H1 (cell line): ENCODE data around the gene PRRC2A. TPM values are rescaled to one million over a fixed set of nuclear protein-coding genes. Genes with fewer than 3 reads are reported as not detected.

ENCODE experiments used
- CTCF ChIA-PET: fragments of 300-600 bp; sonication (Branson Sonifier 250); formaldehyde crosslinking; loops from one replicate; lab custom pipeline; 2021; ENCODE audit not compliant: partially characterized antibody; lab: Charles Lee
- POLR2A ChIA-PET: fragments of 300-600 bp; sonication (Branson Sonifier 250); formaldehyde crosslinking; loops from one replicate; lab custom pipeline; 2021; ENCODE audit warnings: inconsistent platforms; ENCODE audit not compliant: partially characterized antibody; lab: Charles Lee
- DNase-seq, 2 experiments: peaks; one replicate each; pipeline versions ENCODE4 v3.0.0 to v3.0.0-alpha.2; 2010 to 2022; ENCODE audit warnings: low spot score in 2 of 2, low read depth in 1 of 2, mixed read lengths in 1 of 2
- FAIRE-seq: peaks from 2 replicates; lab custom pipeline; 2011; peaks lifted over from hg19 to GRCh38; lab: Jason Lieb, UNC
- H2AFZ ChIP-seq: 2 replicates; pipeline ENCODE4 v1.8.1; 2012; ENCODE audit warnings: low read length, inconsistent platforms
- H2AK5ac ChIP-seq: 2 replicates; pipeline ENCODE4 v1.6.1; 2013; ENCODE audit warnings: low read depth, low read length
- H2BK120ac ChIP-seq: replicated peaks from 2 replicates; pipeline ENCODE3; 2013; ENCODE audit warnings: low read depth, low read length, inconsistent platforms
- H2BK12ac ChIP-seq: 2 replicates; pipeline ENCODE4 v1.6.1; 2013; ENCODE audit warnings: low read depth, low read length
- H2BK15ac ChIP-seq: 2 replicates; pipeline ENCODE4 v1.6.1; 2013; ENCODE audit warnings: low read length
- H2BK20ac ChIP-seq: 2 replicates; pipeline ENCODE4 v1.6.1; 2013; ENCODE audit warnings: low read length
- H2BK5ac ChIP-seq: 2 replicates; pipeline ENCODE4 v1.6.1; 2013; ENCODE audit warnings: low read depth, low read length
- H3K14ac ChIP-seq: 2 replicates; pipeline ENCODE4 v1.6.1; 2013; ENCODE audit warnings: inconsistent platforms; ENCODE audit not compliant: insufficient read length
- H3K18ac ChIP-seq: 2 replicates; pipeline ENCODE4 v1.6.1; 2013; ENCODE audit warnings: low read length; ENCODE audit errors: extremely low read depth
- H3K23ac ChIP-seq: 2 replicates; pipeline ENCODE4 v1.6.1; 2013; ENCODE audit warnings: inconsistent platforms; ENCODE audit not compliant: insufficient read length
- H3K23me2 ChIP-seq: 2 replicates; pipeline ENCODE4 v1.6.1; 2013; ENCODE audit warnings: low read depth, low read length
- H3K27ac ChIP-seq: 2 replicates; pipeline ENCODE4 v1.6.1; 2011; ENCODE audit warnings: low read depth, low read length, inconsistent platforms
- H3K27me3 ChIP-seq, 4 experiments: replicated peaks in 1 of 4; 1 replicate in 1 of 4; 2 replicates in 3 of 4; pipeline versions ENCODE4 v1.6.1 to v1.8.1; 2011 to 2013; ENCODE audit warnings: low read length in 3 of 4, mild to moderate bottlenecking in 3 of 4, inconsistent platforms in 2 of 4, mixed read lengths in 2 of 4, moderate library complexity in 1 of 4; ENCODE audit not compliant: control insufficient read depth in 3 of 4, insufficient read depth in 3 of 4; ENCODE audit errors: extremely low read depth in 1 of 4
- H3K36me3 ChIP-seq, 4 experiments: 2 replicates each; pipeline versions ENCODE4 v1.6.1 to v1.8.1; 2011 to 2013; ENCODE audit warnings: mild to moderate bottlenecking in 4 of 4, low read length in 3 of 4, moderate library complexity in 2 of 4, control low read depth in 1 of 4, inconsistent platforms in 1 of 4; ENCODE audit not compliant: insufficient read depth in 4 of 4, control insufficient read depth in 2 of 4
- H3K4ac ChIP-seq: replicated peaks from 2 replicates; pipeline ENCODE3; 2013; ENCODE audit warnings: low read length, low read depth, mixed read lengths, inconsistent platforms; ENCODE audit not compliant: insufficient read length
- H3K4me1 ChIP-seq, 4 experiments: replicated peaks in 1 of 4; 1 replicate in 1 of 4; 2 replicates in 3 of 4; pipeline versions ENCODE4 v1.6.1 to v1.8.1; 2011 to 2013; ENCODE audit warnings: low read length in 3 of 4, inconsistent platforms in 2 of 4, mixed read lengths in 1 of 4; ENCODE audit not compliant: insufficient read depth in 4 of 4, control insufficient read depth in 3 of 4
- H3K4me2 ChIP-seq, 2 experiments: 2 replicates each; pipeline versions ENCODE4 v1.6.1 to v1.8.1; 2011 to 2013; ENCODE audit warnings: low read depth in 2 of 2, low read length in 2 of 2, control low read depth in 1 of 2, inconsistent platforms in 1 of 2, mild to moderate bottlenecking in 1 of 2; ENCODE audit not compliant: insufficient read depth in 1 of 2
- H3K4me3 ChIP-seq, 4 experiments: fragments of 200-600, 300-600 bp in 1 of 4; sonication (generic), shearing (Covaris generic), sonication (Bioruptor Twin) in 1 of 4; 2 replicates each; pipeline versions ENCODE4 v1.5.1 to v1.8.1; 2011 to 2016; ENCODE audit warnings: low read length in 4 of 4, low read depth in 3 of 4, control low read depth in 2 of 4, inconsistent platforms in 2 of 4, mild to moderate bottlenecking in 2 of 4, mixed read lengths in 1 of 4, moderate library complexity in 1 of 4; ENCODE audit not compliant: insufficient read depth in 2 of 4; ENCODE audit errors: extremely low read depth in 1 of 4
- H3K56ac ChIP-seq: replicated peaks from 2 replicates; pipeline ENCODE3; 2013; ENCODE audit warnings: low read depth, mild to moderate bottlenecking, mixed read lengths, low read length, inconsistent platforms; ENCODE audit not compliant: insufficient read length
- H3K79me1 ChIP-seq: 2 replicates; pipeline ENCODE4 v1.6.1; 2013; ENCODE audit warnings: low read depth, low read length, control low read depth
- H3K79me2 ChIP-seq, 2 experiments: 2 replicates each; pipeline versions ENCODE4 v1.6.1 to v1.8.1; 2012 to 2013; ENCODE audit warnings: low read length in 2 of 2, mild to moderate bottlenecking in 2 of 2, inconsistent platforms in 1 of 2; ENCODE audit not compliant: insufficient read depth in 2 of 2, control insufficient read depth in 1 of 2
- H3K9ac ChIP-seq, 4 experiments: replicated peaks in 1 of 4; 1 replicate in 1 of 4; 2 replicates in 3 of 4; pipeline versions ENCODE4 v1.6.1 to v1.8.1; 2011 to 2013; ENCODE audit warnings: low read depth in 3 of 4, low read length in 3 of 4, control low read depth in 2 of 4, mild to moderate bottlenecking in 2 of 4, moderate library complexity in 2 of 4, inconsistent platforms in 1 of 4; ENCODE audit errors: extremely low read depth in 1 of 4
- H3K9me3 ChIP-seq, 2 experiments: 2 replicates each; pipeline versions ENCODE4 v1.6.1 to v1.8.1; 2012 to 2013; ENCODE audit warnings: mild to moderate bottlenecking in 2 of 2, moderate library complexity in 2 of 2, control low read depth in 1 of 2, inconsistent platforms in 1 of 2, low read depth in 1 of 2, low read length in 1 of 2, mixed read lengths in 1 of 2; ENCODE audit not compliant: insufficient read depth in 2 of 2
- H4K20me1 ChIP-seq, 2 experiments: replicated peaks in 1 of 2; 2 replicates each; pipeline versions ENCODE3 to v1.8.1; 2011 to 2013; ENCODE audit warnings: inconsistent platforms in 2 of 2, low read length in 2 of 2, mild to moderate bottlenecking in 1 of 2; ENCODE audit not compliant: insufficient read depth in 2 of 2, control insufficient read depth in 1 of 2
- H4K5ac ChIP-seq: 2 replicates; pipeline ENCODE4 v1.6.1; 2013; ENCODE audit warnings: low read length, low read depth, mixed read lengths, inconsistent platforms; ENCODE audit not compliant: insufficient read length
- H4K8ac ChIP-seq: 2 replicates; pipeline ENCODE4 v1.8.0; 2013; ENCODE audit warnings: mild to moderate bottlenecking, moderate library complexity, low read length, inconsistent platforms; ENCODE audit not compliant: insufficient read depth; ENCODE audit errors: extremely low read depth
- H4K91ac ChIP-seq: replicated peaks from 2 replicates; pipeline ENCODE3; 2013; ENCODE audit warnings: low read length, mixed read lengths, inconsistent platforms; ENCODE audit not compliant: insufficient read length
- BACH1 ChIP-seq: IDR thresholded peaks from 2 replicates; pipeline ENCODE4 v1.6.1; 2012; ENCODE audit warnings: low read length, improper control_type of control experiment
- HDAC2 ChIP-seq, 2 experiments: fragments of 300-600 bp in 1 of 2; sonication (generic) in 1 of 2; IDR thresholded peaks; 2 replicates each; pipeline ENCODE4 v1.6.1; 2011 to 2012; ENCODE audit warnings: low read depth in 2 of 2, low read length in 2 of 2, mild to moderate bottlenecking in 2 of 2, moderate library complexity in 2 of 2, borderline replicate concordance in 1 of 2, inconsistent platforms in 1 of 2
- POLR2A ChIP-seq, 2 experiments: IDR thresholded peaks; 1 replicate in 1 of 2; 2 replicates in 1 of 2; pipeline ENCODE4 v1.6.1; 2011; ENCODE audit warnings: low read depth in 2 of 2, low read length in 2 of 2, mild to moderate bottlenecking in 2 of 2; ENCODE audit errors: control extremely low read depth in 1 of 2
- RNF2 ChIP-seq: fragments of 200-900, 300-1000 bp; sonication (generic); IDR thresholded peaks from 2 replicates; pipeline ENCODE4 v1.7.1; 2016; ENCODE audit warnings: borderline replicate concordance, low read depth, mild to moderate bottlenecking, antibody characterized with exemption, low read length; ENCODE audit not compliant: poor library complexity, severe bottlenecking; ENCODE audit errors: missing control alignments
- SIN3A ChIP-seq, 2 experiments: IDR thresholded peaks in 1 of 2; conservative IDR thresholded peaks in 1 of 2; 2 replicates each; pipeline ENCODE4 v1.6.1; 2011 to 2012; ENCODE audit warnings: low read length in 2 of 2, improper control_type of control experiment in 1 of 2, low read depth in 1 of 2, mild to moderate bottlenecking in 1 of 2
- WGBS, 2 experiments: shearing (Covaris generic) in 1 of 2; methylation state at CpG; one replicate each; pipeline versions ENCODE4 v1.1.6 to v1.1.7; 2013 to 2015; ENCODE audit warnings: low lambda C conversion rate in 2 of 2, mixed read lengths in 2 of 2, inconsistent platforms in 1 of 2, low coverage in 1 of 2, missing lambda C conversion rate in 1 of 2; ENCODE audit not compliant: insufficient replicate concordance in 2 of 2, insufficient coverage in 1 of 2, insufficient read length in 1 of 2; ENCODE audit errors: extremely low coverage in 1 of 2, missing lambda C conversion rate in 1 of 2; 5-methylcytosine and 5-hydroxymethylcytosine counted together
- polyA plus RNA-seq, 7 experiments: library from polyadenylated mRNA; depleted of rRNA in 3 of 7; stranded (reverse) in 5 of 7; unstranded in 2 of 7; fragments of >200 nt in 5 of 7; fragments of 200-250 nt in 2 of 7; gene quantifications; 1 replicate in 5 of 7; 2 replicates in 1 of 7; 4 replicates in 1 of 7; pipeline versions ENCODE4 v1.2.1 to v1.2.3, GENCODE V29; 2011 to 2013; ENCODE audit warnings: missing spikeins in 2 of 7, mixed read lengths in 2 of 7
- total RNA-seq: library from RNA; stranded (reverse); fragmentation: NEBNext Ultra II Directional; extraction: Animal tissue kit (Norgen Biotek cat#: 25700); gene quantifications from 2 replicates; pipeline ENCODE4 v1.2.1, GENCODE V29; 2021
- TF ChIP-seq, protein P1 (sequence below), 3 experiments: IDR thresholded peaks; 1 replicate in 2 of 3; 2 replicates in 1 of 3; pipeline versions ENCODE4 v1.5.1 to v1.6.1; 2011; ENCODE audit warnings: low read length in 3 of 3, mild to moderate bottlenecking in 3 of 3, inconsistent platforms in 2 of 3, low read depth in 1 of 3, moderate library complexity in 1 of 3; ENCODE audit not compliant: insufficient read depth in 1 of 3; ENCODE audit errors: control extremely low read depth in 1 of 3
- TF ChIP-seq, protein P2 (sequence below): IDR thresholded peaks from 2 replicates; pipeline ENCODE4 v1.6.1; 2012; ENCODE audit warnings: inconsistent platforms

The PRRC2A gene
- total and polyA plus RNA-seq, 2 of the 8 experiments (the other 6 are each of a cell fraction or from before 2014, with no cell fraction given): 118 to 300 TPM

- DNase-seq (peak; percentile 38 to 96), FAIRE-seq (no peak)
- H2BK15ac ChIP-seq: peak overlapping the region; percentile 31; the same call in 1 of the 2 replicates
- H3K79me1 ChIP-seq: no peaks in the 10 kb centered on the region
- H4K5ac ChIP-seq: no peak overlapping the region
- H2AK5ac ChIP-seq: no peak overlapping the region
- H2BK12ac ChIP-seq: peak overlapping the region; percentile 60; the same call in 1 of the 2 replicates
- peak overlapping the region; percentile 32 for H3K56ac ChIP-seq
- H3K4ac ChIP-seq: peak overlapping the region; percentile 61
- 0 out of 2 replicates have a peak overlapping the region, but pooled peaks have one; percentile 3 for H2BK20ac ChIP-seq
- no peaks in the 10 kb centered on the region for H4K20me1 ChIP-seq
- H4K8ac ChIP-seq: peak overlapping the region; percentile 58; the same call in 1 of the 2 replicates
- no peaks in the 10 kb centered on the region for H3K9me3 ChIP-seq
- H3K18ac ChIP-seq: peak overlapping the region; percentile 93
- H3K79me2 ChIP-seq: no peaks in the 10 kb centered on the region
- peak overlapping the region; percentile 62 to 84 for H3K4me2 ChIP-seq
- 4% methylated on average over 57 of the region's 62 CpGs; no CpG with 5 or more reads in 1 of the 2 experiments for WGBS, 2 experiments
- H3K23ac ChIP-seq: no peak overlapping the region
- H3K4me1 ChIP-seq: peaks cover 0 to 6% (median 6%) of the 10 kb centered on the region in 4 experiments; a peak in 6 of 7 replicates
- ChIA-PET POLR2A (interaction anchor here (1.0 to 12.2 kb wide), 15 partner anchors 9 to 139 kb away, joined by 3 to 110 read pairs (median 5); partner anchors contain the start of genes ATP6V1G2, C6orf47, DDX39B and MCCD1), CTCF (interaction anchor here (0.7 to 19.2 kb wide), 14 partner anchors 12 to 160 kb away, joined by 3 to 640 read pairs (median 6); partner anchors contain the start of genes ATP6V1G2, DDX39B, LST1 and LTB)
- H3K23me2 ChIP-seq: peaks cover 9% of the 10 kb centered on the region; the same call in 1 of the 2 replicates
- H3K14ac ChIP-seq: no peak overlapping the region
- peak overlapping the region; percentile 75; the same call in 1 of the 2 replicates for H2BK5ac ChIP-seq
- no peaks in the 10 kb centered on the region for H3K36me3 ChIP-seq
- no peak overlapping the region for H3K27ac ChIP-seq
- H3K27me3 ChIP-seq: peaks cover 0 to 8% (median 7%) of the 10 kb centered on the region in 4 experiments; a peak in 5 of 7 replicates
- H2BK120ac ChIP-seq: no peak overlapping the region
- H3K9ac ChIP-seq: peak overlapping the region; percentile 22 to 57 (median 44); a peak in 6 of 7 replicates
- H4K91ac ChIP-seq: peak overlapping the region; percentile 61
- peak overlapping the region; percentile 54 to 89 (median 80) for H3K4me3 ChIP-seq
- H2AFZ ChIP-seq: peak overlapping the region; percentile 94
- peak; percentile 85 to 89; a peak in 2 of 4 replicates for TF ChIP-seq HDAC2 (IDR thresholded peaks at IDR 0.05; ENCODE audit: borderline replicate concordance in 1 of 2, low read depth in 2 of 2, low read length in 2 of 2)
- TF ChIP-seq SIN3A (conservative IDR thresholded peaks at IDR 0.05 in 1 of 2, IDR thresholded peaks at IDR 0.05 in 1 of 2; ENCODE audit: low read depth in 1 of 2, low read length in 2 of 2): peak; percentile 66 to 70; a peak in 3 of 4 replicates
- no peak for TF ChIP-seq RNF2
- TF ChIP-seq, protein P1, sequence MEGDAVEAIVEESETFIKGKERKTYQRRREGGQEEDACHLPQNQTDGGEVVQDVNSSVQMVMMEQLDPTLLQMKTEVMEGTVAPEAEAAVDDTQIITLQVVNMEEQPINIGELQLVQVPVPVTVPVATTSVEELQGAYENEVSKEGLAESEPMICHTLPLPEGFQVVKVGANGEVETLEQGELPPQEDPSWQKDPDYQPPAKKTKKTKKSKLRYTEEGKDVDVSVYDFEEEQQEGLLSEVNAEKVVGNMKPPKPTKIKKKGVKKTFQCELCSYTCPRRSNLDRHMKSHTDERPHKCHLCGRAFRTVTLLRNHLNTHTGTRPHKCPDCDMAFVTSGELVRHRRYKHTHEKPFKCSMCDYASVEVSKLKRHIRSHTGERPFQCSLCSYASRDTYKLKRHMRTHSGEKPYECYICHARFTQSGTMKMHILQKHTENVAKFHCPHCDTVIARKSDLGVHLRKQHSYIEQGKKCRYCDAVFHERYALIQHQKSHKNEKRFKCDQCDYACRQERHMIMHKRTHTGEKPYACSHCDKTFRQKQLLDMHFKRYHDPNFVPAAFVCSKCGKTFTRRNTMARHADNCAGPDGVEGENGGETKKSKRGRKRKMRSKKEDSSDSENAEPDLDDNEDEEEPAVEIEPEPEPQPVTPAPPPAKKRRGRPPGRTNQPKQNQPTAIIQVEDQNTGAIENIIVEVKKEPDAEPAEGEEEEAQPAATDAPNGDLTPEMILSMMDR (IDR thresholded peaks at IDR 0.05; ENCODE audit: control extremely low read depth in 1 of 3, insufficient read depth in 1 of 3, low read depth in 1 of 3, low read length in 3 of 3): peak in 2 of 3 experiments; percentile 89 to 93; a peak in 3 of 4 replicates
- peak; percentile 88 for TF ChIP-seq BACH1
- TF ChIP-seq, protein P2, sequence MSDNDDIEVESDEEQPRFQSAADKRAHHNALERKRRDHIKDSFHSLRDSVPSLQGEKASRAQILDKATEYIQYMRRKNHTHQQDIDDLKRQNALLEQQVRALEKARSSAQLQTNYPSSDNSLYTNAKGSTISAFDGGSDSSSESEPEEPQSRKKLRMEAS: peak; percentile 75
- TF ChIP-seq POLR2A (IDR thresholded peaks at IDR 0.05; ENCODE audit: control extremely low read depth in 1 of 2, low read depth in 2 of 2, low read length in 2 of 2): 0 out of 3 replicates have a peak, but pooled peaks of 1 of the 2 experiments have one; percentile 18
Observed at GRCh38 chr6:31580807-31581433, 39.6 kb upstream of the PRRC2A start.
